HG02798 (cell line): Measurements from ENCODE around the gene NKAIN1.
"Not testable (repeated sequence)": the region's sequence is repeated elsewhere in the genome, so short reads cannot be mapped to it uniquely, and the experiment has no call there.

Source experiments
- ATAC-seq: cut with Tn5 transposase; IDR thresholded peaks from one replicate; pipeline ENCODE4 v1.9.1; 2021; ENCODE audit warnings: mild to moderate bottlenecking; ENCODE audit not compliant: unreplicated experiment, poor library complexity

The NKAIN1 gene

DNA sequence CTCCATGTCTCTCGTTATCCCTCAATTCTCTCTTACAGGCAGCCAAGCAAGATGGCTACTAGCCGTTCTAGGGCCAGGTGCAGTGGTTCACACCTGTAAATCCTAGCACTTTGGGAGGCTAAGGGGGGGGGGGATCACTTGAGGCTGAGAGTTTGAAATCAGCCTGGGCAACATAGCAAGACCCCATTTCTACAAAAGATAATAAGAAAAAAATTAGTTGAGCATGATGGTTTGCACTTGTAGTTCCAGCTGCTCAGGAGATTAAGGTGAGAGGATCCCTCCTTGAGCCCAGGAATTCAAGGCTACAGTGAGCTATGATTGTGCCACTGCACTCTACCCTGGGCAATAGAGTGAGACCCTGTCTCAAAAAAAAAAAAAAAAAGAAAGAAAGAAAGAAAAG lies 80.4 kb downstream of the NKAIN1 start:
- no peak for ATAC-seq

DNA sequence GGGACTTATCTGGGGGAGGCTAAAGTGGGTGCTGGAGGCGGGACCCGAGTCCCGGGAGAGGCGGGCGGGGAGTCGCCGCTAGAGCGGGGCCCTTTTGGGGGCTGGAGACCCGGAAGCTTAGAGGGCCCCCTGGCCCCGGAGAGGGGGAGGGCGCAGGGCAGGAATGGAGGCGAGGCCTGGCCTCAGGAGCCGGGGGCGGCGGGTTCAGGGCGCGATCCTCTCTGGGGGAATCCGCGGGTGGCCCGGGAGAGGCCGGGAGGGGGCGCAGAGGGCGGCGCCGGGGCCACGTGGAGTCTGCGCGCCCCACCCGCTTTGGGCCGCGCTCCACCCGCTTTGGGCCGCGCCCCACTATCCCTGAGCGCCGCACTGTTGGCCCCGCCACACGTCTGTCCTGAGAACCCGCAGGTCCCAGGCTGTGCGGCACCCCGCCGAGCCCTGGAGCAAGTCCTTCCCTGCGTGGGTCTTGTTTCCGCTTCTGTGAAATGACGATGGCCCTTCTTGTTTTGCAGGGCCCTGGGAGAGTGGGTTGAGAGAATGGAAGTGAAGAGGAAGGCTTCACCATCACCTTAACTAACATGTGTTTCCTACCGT lies 84.4 kb downstream of the NKAIN1 start:
- peak; percentile 81 for ATAC-seq

DNA sequence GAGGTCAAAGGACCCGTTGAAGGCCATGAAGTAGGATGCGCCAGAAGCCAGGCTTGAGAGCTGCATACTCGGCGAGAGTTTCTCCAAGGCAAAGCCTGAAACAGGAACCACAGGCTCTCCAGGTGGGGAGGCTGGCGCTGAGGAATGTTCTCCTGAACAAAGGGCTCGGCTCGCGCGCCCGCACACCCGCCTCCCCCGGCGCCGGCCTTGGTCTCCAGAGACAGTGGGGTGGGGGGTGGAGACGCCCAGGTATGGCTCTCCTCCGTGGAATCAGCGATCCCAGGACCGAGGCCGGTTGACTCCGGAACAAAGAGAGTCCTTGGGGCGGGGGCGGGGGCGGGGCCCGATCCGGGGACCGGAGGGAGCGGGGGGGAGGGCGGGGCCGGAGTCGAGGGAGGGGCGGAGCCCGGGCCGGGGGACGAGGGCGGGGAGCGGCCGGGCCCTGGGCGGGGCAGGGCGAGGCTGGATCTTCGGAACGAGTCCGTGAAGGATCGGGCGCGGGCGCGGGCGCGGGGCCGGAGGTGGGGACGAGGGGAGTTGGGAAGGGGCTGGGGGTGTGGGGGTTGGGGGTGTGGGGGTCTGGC lies 85.0 kb downstream of the NKAIN1 start:
- peak; percentile 39 for ATAC-seq

DNA sequence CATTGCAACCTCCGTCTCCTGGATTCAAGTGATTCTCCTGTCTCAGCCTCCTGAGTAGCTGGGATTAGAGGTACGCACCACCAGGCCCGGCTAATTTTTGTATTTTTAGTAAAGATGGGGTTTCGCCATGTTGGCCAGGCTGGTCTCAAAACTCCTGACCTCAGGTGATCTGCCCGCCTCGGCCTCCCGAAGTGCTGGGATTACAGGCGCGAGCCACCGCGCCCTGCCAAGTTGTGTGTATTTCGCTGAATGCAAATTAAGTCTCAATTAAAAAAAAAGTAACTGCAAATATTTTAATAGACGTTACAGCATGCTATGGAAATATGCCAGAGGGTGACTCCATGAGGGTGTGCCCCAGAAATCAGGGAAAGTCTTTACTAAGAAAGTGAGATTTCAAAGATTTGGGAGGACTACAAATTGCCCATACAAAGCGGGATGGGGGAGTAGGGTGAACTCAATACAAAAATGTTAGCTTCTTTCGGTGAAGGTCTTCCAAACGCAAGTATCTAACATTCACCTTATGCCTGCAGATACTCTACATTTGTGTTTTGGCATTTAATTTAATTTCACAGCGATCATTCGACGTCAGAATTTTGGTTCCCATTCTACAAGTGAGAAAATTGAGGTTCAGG lies 85.6 kb downstream of the NKAIN1 start:
- no peak for ATAC-seq

DNA sequence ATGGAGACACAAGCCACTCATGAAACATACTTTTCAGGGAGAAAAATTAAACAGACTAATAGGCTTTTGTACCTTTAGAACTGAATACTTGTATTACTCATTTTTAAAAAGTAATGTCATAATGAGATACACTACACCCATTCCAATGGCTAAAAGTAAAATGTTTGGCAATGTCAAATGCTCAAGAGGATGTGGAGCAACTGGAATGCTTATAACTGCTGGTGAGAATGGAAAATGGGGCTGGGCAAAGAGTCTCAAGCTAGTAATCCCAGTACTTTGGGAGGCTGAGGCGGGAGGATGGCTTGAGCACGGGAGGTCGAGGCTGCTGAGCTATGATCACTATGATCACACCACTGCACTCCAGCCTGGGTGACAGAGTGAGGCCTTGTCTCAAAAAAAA lies 86.3 kb downstream of the NKAIN1 start:
- ATAC-seq, result no peak

DNA sequence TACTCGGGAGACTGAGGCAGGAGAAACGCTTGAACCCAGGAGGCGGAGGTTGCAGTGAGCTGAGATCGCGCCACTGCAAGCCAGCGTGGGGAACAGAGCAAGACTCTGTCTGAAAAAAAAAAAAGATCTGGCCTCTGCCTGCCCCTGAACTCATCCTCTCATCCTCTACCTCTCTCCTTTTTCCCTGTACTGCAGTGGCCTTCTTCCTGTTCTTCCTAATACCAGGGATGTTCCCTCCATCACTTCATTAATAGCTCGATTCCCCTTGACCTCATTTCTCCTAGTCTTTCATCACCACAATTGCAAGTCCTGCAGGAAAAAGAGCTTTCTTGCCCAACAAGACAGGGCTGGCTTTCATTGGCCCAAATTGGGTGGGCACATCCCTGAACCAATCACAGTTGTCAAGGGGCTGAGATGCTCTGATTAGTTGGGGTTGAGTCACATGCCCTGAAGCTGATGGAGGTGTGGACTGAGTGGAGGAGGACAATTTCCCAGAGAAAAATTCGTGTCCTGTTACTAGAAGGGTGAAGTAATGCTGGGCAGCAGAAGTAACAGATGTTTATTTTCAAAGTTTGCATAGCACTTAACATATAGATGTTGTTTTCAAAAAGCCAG lies 87.4 kb downstream of the NKAIN1 start:
- ATAC-seq, result no peak

DNA sequence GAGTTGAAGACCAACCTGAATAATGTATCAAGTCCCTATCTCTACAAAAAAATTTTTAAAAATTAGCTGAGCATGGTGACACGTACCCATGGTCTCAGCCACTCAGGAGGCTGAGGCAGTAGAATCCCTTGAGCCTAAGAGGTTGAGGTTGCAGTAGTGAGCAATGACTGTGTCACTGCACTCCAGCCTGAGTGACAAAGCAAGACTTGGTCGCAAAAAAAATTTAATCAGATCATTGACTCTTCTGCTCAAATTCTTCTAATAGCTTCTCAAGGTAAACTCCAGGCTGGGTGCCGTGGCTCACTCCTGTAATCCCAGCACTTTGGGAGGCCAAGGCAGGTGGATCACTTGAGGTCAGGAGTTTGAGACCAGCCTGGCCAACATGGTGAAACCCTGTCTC lies 88.3 kb downstream of the NKAIN1 start:
- ATAC-seq, result no peak

DNA sequence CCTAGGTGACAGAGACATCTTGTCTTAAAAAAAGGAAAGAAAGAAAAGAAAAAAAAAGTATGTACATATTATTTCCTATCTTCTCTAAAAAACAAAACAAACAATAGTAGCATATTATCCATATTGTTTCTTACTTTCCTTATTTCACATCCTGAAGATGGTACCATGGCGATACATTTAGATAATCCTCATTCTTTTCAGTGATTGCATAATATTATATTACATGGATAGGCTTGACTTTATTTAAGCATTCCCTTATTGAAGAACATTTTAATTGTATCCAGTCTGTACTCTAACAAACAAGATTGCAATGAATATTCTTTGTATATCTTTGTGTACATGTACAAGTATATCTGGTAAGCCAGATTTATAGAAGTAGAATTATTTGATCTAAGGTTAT lies 91.3 kb downstream of the NKAIN1 start:
- no peak for ATAC-seq

DNA sequence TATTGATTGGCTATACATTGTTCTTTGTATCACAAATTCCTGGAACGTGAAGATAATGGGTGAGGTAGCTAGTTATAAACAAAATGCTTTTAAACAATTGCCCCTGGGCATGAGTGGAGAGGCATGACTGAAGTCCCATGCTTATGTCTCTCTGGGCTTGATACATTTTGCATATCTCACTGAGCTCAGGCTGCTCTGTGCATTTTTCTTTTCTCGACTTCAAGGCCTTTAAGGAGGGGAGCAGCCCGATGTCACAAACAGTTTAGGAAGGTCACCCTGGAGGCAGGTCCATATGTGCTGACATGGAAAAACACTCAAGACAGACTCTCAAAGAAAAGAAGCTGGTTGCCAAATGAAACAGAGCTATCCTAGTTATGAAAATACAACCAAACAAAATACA lies 94.0 kb downstream of the NKAIN1 start:
- no peak for ATAC-seq

DNA sequence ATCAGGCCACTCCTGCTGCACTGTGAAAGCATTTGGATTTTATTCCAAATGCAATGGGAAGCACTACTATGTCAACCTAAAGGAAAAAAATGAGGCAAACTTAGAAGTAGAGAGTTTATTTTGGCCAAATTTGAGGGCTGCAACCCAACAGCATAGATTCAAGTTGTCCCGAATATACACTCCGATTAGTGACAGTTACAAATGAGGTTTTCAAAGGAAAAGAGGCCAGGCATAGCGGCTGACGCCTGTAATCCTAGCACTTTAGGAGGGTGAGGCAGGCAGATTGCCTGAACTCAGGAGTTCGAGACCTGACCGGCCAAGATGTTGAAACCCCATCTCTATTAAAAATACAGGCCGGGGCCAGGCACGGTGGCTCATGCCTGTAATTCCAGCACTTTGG lies 95.2 kb downstream of the NKAIN1 start:
- no peak for ATAC-seq

DNA sequence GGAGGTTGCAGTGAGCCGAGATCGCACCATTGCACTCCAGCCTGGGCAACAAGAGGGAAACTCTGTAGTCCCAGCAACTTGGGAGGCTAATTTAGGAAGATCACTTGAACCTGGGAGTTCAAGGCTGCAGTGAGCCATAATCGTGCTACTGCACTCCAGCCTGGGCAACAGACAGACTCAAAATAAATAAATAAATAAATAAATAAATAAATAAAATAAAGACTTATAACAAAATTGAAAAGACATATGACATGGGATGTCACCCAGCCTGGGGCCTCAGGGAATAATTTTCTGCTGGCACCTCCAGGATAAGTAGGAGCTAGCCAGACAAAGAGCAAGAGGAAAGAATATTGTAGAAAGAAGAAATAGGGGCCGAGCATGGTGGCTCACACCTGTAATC lies 96.2 kb downstream of the NKAIN1 start:
- no peak for ATAC-seq

DNA sequence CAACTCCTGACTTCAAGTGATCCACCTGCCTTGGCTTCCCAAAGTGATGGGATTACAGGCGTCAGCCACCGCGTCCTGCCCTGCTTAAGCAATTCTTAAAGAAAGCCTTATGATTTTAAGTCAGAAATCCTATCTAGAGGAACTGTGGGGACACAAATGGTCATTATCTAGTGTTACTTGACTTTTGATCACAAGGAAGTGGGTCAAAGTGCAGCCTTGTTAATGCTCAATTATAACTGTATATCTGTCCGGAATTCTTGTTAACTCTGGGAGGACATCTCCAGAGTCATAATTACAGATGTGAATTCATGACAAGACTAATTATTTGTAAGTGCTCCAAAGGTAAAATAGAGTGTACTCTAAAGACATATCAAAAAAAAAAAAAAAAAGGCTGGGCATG lies 97.3 kb downstream of the NKAIN1 start:
- ATAC-seq, result no peak

DNA sequence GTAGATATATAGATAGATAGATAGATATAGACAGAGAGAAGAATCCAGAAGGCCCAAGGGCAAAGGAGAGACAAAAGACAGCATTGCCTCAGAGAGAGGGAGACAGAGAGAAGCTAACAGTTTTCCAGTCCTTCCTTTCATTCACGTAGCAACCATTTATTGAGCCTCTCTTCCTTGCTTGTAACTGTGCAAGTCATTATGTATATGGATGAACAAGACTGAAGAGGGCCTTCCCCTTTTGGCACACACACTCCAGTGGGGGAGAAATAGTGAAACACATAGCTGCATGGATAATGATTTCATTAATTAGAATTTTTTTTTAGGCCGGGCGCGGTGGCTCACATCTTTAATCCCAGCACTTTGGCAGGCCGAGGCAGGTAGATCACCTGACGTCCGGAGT lies 99.4 kb downstream of the NKAIN1 start:
- no peak for ATAC-seq

DNA sequence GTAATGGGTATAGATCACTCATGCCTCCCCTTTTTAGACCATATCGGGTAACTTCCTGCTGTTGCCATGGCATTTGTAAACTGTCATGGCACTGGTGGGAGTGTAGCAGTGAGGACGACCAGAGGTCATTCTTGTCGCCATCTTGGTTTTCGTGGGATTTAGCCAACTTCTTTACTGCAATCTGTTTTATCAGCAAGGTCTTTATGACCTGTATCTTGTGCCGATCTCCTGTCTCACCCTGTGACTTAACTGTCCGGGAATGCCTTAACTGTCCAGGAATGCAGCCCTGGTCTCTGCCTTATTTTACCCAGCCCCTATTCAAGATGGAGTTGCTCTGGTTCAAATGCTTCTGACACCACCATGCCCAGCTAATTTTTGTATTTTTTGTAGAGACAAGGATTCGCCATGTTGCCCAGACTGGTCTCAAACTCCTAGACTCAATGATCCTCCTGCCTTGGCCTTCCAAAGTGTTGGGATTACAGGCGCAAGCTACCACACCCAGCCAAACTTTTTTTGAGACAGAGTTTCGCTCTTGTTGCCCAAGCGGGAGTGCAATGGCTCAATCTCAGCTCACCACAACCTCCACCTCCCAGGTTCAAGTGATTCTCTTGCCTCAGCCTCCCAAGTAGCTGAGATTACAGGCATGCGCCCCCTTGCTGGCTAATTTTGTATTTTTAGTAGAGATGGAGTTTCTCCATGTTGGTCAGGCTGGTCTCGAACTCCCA lies 100.7 kb downstream of the NKAIN1 start:
- ATAC-seq, result not testable (repeated sequence)

DNA sequence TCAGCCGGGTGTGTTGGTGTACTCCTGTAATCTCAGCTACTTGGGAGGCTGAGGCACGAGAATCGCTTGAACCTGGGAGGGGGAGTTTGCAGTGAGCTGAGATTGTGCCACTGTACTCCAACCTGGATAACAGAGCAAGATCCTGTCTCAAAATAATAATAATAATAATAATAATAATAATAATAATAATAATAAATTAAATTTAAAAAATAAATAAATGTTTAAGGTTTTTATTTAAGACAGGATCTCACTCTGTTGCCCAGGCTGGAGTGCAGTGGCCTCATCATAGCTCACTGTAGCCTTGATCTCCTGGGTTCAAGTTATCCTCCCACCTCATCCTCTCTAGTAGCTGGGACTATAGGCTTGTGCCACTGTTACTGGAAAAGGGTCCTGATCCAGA lies 101.8 kb downstream of the NKAIN1 start:
- ATAC-seq, result not testable (repeated sequence)

DNA sequence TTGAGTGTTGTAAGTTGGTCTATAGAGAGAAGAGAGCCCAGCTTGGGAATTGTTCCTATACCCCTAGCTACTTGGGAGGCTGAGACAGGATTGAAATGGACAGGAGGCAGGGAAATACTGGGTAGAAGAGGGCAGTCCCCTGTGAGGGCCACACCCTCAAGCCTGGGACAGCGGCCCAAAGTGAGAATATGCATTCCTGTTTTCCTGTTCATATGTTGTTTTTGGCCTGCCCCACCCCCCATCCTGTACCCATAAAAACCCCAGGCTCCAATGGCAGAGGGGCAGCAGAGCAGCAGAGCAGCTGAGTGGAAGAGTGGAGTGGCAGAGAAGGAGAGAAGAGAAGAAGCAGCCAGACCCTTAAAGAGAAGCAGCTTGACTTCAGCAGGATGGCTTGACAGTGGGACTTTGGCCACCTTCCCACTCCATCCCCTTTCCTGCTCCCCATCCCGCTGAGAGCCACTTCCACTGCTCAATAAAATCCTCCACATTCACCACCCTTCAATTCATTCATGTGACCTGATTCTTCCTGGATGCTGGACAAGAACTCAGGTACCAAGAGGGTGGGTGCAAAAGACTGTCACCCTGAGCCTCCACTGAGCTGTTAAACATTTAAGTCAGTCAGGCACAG lies 103.6 kb downstream of the NKAIN1 start:
- ATAC-seq, result no peak

DNA sequence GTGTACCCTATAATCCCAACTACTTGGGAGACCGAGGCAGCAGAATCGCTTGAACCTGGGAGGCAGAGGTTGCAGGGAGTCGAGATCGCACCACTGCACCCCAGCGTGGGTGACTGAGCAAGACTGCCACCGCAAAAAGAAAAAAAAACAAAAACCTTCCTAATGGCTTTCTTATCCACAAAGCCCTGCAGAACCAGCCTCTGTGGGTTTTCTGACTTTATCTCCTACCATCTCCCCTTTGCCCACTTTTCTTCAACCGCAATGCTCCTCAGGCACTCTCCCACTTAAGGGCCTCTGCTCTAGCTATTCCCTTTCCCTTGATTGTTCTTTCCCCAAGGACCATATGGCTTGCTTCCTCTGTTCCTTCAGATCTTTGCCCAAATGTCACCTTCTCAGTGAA lies 106.3 kb downstream of the NKAIN1 start:
- no peak for ATAC-seq
